Natural killer cell (primary cell): ENCODE data around the gene SDHB. TPM values are rescaled to one million over a fixed set of nuclear protein-coding genes. Genes with fewer than 3 reads are reported as not detected.

Source experiments
- ATAC-seq, 3 donors: fragments of 150-1000 bp in 2 of 3; fragments of 200-7000 bp in 1 of 3; cut with Tn5 transposase; 1 replicate in 1 of 3; 2 replicates in 2 of 3; pipeline ENCODE4 v1.10.0; 2021; ENCODE audit warnings: mild to moderate bottlenecking in 2 of 3, moderate library complexity in 2 of 3
- DNase-seq, 2 donors: peaks; one replicate each; pipeline versions ENCODE4 v3.0.0 to v3.0.0-alpha.2; 2013 to 2021; ENCODE audit warnings: mixed read lengths in 1 of 2
- H3K27ac ChIP-seq: one replicate; pipeline ENCODE4 v1.5.1; 2013; ENCODE audit warnings: mild to moderate bottlenecking, low read length
- H3K27me3 ChIP-seq: one replicate; pipeline ENCODE4 v1.6.1; 2013; ENCODE audit warnings: low read length; ENCODE audit not compliant: control insufficient read depth, insufficient read depth
- H3K36me3 ChIP-seq: one replicate; pipeline ENCODE4 v1.6.1; 2013; ENCODE audit warnings: low read length; ENCODE audit not compliant: control insufficient read depth, insufficient read depth
- H3K4me1 ChIP-seq: one replicate; pipeline ENCODE4 v1.6.1; 2013; ENCODE audit warnings: low read length; ENCODE audit not compliant: control insufficient read depth, insufficient read depth
- H3K4me3 ChIP-seq: one replicate; pipeline ENCODE4 v1.5.1; 2013; ENCODE audit warnings: low read length
- H3K9me3 ChIP-seq: one replicate; pipeline ENCODE4 v1.6.1; 2013; ENCODE audit warnings: low read length; ENCODE audit not compliant: control insufficient read depth, insufficient read depth
- H3K27ac Mint-ChIP-seq, 2 donors: one replicate each; pipeline ENCODE4 v1.8.0; 2022; ENCODE audit warnings: mild to moderate bottlenecking in 2 of 2, mixed read lengths in 2 of 2, moderate library complexity in 1 of 2
- H3K27me3 Mint-ChIP-seq, 2 donors: one replicate each; pipeline ENCODE4 v1.8.0; 2022; ENCODE audit warnings: low read depth in 2 of 2, mixed read lengths in 2 of 2
- H3K36me3 Mint-ChIP-seq: one replicate; pipeline ENCODE4 v1.8.0; 2022; ENCODE audit warnings: mixed read lengths
- H3K4me1 Mint-ChIP-seq, 2 donors: one replicate each; pipeline ENCODE4 v1.8.0; 2022; ENCODE audit warnings: mixed read lengths in 2 of 2
- H3K4me3 Mint-ChIP-seq: one replicate; pipeline ENCODE4 v1.8.0; 2022; ENCODE audit warnings: mild to moderate bottlenecking, moderate library complexity, mixed read lengths
- H3K9me3 Mint-ChIP-seq, 2 donors: one replicate each; pipeline ENCODE4 v1.8.0; 2022; ENCODE audit warnings: mixed read lengths in 2 of 2
- CTCF ChIP-seq: fragments of 200-600 bp; IDR thresholded peaks from one replicate; pipeline ENCODE4 v1.8.0; 2022; ENCODE audit warnings: antibody characterized with exemption
- WGBS: methylation state at CpG from one replicate; pipeline ENCODE4 v1.1.7; 2013; ENCODE audit warnings: missing lambda C conversion rate; ENCODE audit not compliant: insufficient coverage; 5-methylcytosine and 5-hydroxymethylcytosine counted together
- intact Hi-C: fragments of 100-400 bp; cut with micrococcal nuclease; formaldehyde crosslinking; loops from one replicate; pipeline ENCODE4 v1.14.2; 2022
- total RNA-seq, 4 donors: library from RNA; stranded (reverse); fragments of 120-200 nt in 1 of 4; gene quantifications; one replicate each; pipeline versions ENCODE4 v1.2.3 to v1.2.4, GENCODE V29; 2013 to 2022

The SDHB gene
- total RNA-seq, 3 donors from 2014 or later (not counting 1 experiment from before 2014, with no cell fraction given): 56.8 to 62.6 (median 59.5) TPM

GRCh38 chr1:17011092-17011438 is 42.8 kb downstream of the SDHB start:
- TF ChIP-seq CTCF: no peak
- ATAC-seq (no peak), DNase-seq (no peak)
- Histone ChIP-seq H3K9me3 (no peaks in the 10 kb centered on the region), H3K27me3 (no peaks in the 10 kb centered on the region), H3K27ac (no peak overlapping the region), H3K4me3 (peak overlapping the region; percentile 68), H3K4me1 (peaks cover 34% of the 10 kb centered on the region), H3K36me3 (no peaks in the 10 kb centered on the region)
- Mint-ChIP-seq H3K36me3 (no peaks in the 10 kb centered on the region), H3K9me3 (no peaks in the 10 kb centered on the region), H3K4me3 (peak overlapping the region; percentile 74), H3K27me3 (no peaks in the 10 kb centered on the region), H3K27ac (peak overlapping the region in 1 of 2 donors; percentile 25), H3K4me1 (peaks cover 5 to 23% of the 10 kb centered on the region in 2 donors)
- intact Hi-C loops: no loop called here
- 1% methylated on average over 15 of the region's 15 CpGs for WGBS

GRCh38 chr1:17009706-17010105 is 44.1 kb downstream of the SDHB start:
- Histone ChIP-seq H3K4me3 (no peak overlapping the region), H3K27me3 (no peaks in the 10 kb centered on the region), H3K27ac (no peak overlapping the region), H3K36me3 (peaks cover 7% of the 10 kb centered on the region), H3K4me1 (peaks cover 34% of the 10 kb centered on the region), H3K9me3 (no peaks in the 10 kb centered on the region)
- Mint-ChIP-seq H3K9me3 (no peaks in the 10 kb centered on the region), H3K4me3 (peak overlapping the region; percentile 42), H3K27me3 (no peaks in the 10 kb centered on the region), H3K36me3 (no peaks in the 10 kb centered on the region), H3K27ac (peak overlapping the region in 1 of 2 donors; percentile 25), H3K4me1 (peaks cover 5 to 23% of the 10 kb centered on the region in 2 donors)
- no peak for ATAC-seq
- intact Hi-C loops: no loop called here
- WGBS: 39% methylated on average over 3 of the region's 4 CpGs
- TF ChIP-seq CTCF: no peak
- DNase-seq: no peak

- Mint-ChIP-seq H3K36me3 (no peaks in the 10 kb centered on the region), H3K9me3 (no peaks in the 10 kb centered on the region), H3K4me3 (no peak overlapping the region), H3K27me3 (no peaks in the 10 kb centered on the region), H3K27ac (no peak overlapping the region), H3K4me1 (peaks cover 5 to 23% of the 10 kb centered on the region in 2 donors)
- no peak overlapping the region for H3K4me3 ChIP-seq
- DNase-seq (no peak), ATAC-seq (no peak)
- H3K4me1 ChIP-seq: peaks cover 30% of the 10 kb centered on the region
- intact Hi-C loops: no loop called here
- no peaks in the 10 kb centered on the region for H3K27me3 ChIP-seq
- no peaks in the 10 kb centered on the region for H3K9me3 ChIP-seq
- WGBS: 89% methylated on average over 15 of the region's 15 CpGs
- no peak for TF ChIP-seq CTCF
- peaks cover 16% of the 10 kb centered on the region for H3K36me3 ChIP-seq
- H3K27ac ChIP-seq: no peak overlapping the region
These were observed 45.5 kb downstream of the SDHB start for GRCh38 chr1:17008208-17008855.

GRCh38 chr1:17007121-17007520 is 46.7 kb downstream of the SDHB start:
- H3K36me3 ChIP-seq: peaks cover 24% of the 10 kb centered on the region
- H3K27ac Mint-ChIP-seq: no peak overlapping the region
- WGBS: 93% methylated on average over 8 of the region's 8 CpGs

More at GRCh38 chr1:17007121-17007520, 46.7 kb downstream of the SDHB start:
- Mint-ChIP-seq H3K27me3 (no peaks in the 10 kb centered on the region), H3K9me3 (no peaks in the 10 kb centered on the region), H3K4me1 (peaks cover 5 to 18% of the 10 kb centered on the region in 2 donors), H3K36me3 (no peaks in the 10 kb centered on the region), H3K4me3 (no peak overlapping the region)
- peaks cover 28% of the 10 kb centered on the region for H3K4me1 ChIP-seq
- H3K4me3 ChIP-seq: no peak overlapping the region
- intact Hi-C loops: no loop called here
- DNase-seq (no peak), ATAC-seq (no peak)
- H3K27ac ChIP-seq: no peak overlapping the region
- no peaks in the 10 kb centered on the region for H3K27me3 ChIP-seq
- H3K9me3 ChIP-seq: no peaks in the 10 kb centered on the region
- no peak for TF ChIP-seq CTCF
